HG03280 (cell line): ENCODE data around the gene MICOS13.
"Not testable (repeated sequence)": the region's sequence is repeated elsewhere in the genome, so short reads cannot be mapped to it uniquely, and the experiment has no call there.

ENCODE experiments used
- ATAC-seq: cut with Tn5 transposase; IDR thresholded peaks from one replicate; pipeline ENCODE4 v1.9.1; 2021; ENCODE audit warnings: mild to moderate bottlenecking, moderate library complexity; ENCODE audit not compliant: unreplicated experiment

MICOS13 gene

DNA sequence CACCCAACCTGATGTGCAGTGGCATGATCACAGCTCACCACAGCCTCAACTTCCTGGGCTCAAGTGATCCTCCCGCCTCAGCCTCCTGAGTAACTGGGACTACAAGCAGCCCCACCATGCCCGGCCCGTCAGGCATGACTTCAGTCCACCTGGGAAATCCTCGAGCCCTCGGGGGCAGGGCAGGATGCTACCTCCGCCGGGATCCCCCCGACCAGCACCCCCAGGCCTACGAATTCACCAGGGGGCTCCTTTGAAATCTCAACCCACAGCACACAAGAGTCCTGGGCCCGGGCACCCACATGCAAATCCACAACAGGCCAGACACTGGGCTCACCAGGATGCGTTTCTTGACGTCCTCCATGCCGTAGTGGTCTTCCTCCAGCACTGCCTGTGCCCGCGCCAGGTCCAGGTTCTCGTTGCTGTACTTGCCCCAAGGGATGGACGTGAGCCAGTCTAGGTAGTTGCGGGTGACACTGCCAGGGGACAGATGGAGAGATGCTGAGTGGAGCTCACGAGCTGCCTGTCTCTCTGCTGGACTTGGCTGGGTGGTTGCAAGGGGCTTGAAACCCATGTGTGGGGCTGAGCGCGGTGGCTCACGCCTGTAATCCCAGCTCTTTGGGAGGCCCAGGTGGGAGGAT, 20.3 kb upstream of the MICOS13 start:
- ATAC-seq: no peak

DNA sequence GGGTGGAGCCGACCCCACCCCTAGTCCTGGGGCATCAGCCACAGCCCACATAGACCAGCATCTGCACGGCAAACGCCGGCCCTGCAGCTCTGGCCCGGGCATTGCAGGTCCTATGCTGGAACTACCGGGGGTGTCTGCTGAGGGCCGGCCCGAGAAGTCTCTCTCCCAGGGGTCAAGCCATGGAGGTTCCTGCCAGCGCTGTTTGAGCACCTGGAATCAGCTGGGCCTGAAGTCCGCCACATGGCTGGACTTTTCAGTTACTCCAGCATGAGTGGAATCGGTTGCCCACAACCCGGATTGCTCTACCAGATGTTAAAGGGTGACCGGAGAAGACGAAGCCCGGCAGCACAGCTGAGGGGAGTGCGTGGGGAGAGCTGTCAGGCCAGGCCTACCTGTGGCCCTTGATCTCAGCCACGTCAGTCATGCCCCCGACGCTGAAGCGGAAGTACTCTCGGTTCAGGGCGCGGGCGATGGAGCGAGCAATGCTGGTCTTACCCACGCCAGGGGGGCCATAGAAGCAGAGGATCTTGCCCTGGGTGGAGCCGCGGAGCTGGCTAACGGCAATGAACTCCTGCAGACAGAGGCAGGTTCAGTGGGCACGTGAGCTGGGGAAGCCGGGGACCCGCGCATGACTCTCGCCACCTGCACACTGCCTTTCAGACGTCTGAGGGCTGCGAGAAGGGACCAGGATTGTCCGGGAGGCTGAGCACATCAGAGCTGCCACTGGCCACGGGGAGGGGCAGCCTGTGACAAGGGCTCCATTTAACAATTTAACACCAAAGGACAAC, 18.5 kb upstream of the MICOS13 start:
- ATAC-seq: no peak

DNA sequence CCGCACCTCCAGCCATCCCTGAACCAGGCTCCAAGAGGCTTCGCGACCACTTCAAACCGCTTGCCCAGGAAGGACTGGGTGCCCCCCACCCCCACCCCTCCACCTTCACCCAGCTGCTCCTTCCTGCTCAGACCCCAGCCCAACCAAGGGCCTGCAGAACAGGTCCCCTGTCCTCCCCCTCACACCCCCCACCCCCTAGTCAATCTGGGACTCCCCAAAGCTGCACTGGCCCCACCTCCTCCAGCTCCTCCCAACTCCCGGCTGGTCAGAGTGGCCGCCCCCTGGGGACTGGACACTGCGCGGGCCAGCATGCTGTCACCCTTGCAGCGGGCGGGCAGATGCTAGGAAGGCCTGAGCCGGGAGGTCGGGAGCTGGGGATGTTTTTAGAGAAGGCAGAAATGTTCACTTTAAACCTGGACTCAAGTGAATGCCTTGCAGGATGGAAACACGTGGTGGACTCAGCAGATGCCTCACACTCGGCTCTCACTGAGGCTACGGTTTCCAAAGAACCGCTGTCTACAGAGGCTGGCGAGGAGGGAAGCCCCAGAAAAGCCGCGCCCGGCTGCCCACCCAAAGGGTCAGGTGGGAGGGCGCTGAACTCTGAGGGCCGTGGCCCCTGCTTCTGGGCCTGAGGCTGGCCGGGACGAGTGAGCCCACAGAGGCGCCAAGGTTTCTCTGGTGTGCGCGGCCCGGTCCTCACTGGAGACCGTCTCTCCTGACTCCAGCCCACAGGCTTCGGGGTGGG, 17.7 kb upstream of the MICOS13 start:
- ATAC-seq: no peak

DNA sequence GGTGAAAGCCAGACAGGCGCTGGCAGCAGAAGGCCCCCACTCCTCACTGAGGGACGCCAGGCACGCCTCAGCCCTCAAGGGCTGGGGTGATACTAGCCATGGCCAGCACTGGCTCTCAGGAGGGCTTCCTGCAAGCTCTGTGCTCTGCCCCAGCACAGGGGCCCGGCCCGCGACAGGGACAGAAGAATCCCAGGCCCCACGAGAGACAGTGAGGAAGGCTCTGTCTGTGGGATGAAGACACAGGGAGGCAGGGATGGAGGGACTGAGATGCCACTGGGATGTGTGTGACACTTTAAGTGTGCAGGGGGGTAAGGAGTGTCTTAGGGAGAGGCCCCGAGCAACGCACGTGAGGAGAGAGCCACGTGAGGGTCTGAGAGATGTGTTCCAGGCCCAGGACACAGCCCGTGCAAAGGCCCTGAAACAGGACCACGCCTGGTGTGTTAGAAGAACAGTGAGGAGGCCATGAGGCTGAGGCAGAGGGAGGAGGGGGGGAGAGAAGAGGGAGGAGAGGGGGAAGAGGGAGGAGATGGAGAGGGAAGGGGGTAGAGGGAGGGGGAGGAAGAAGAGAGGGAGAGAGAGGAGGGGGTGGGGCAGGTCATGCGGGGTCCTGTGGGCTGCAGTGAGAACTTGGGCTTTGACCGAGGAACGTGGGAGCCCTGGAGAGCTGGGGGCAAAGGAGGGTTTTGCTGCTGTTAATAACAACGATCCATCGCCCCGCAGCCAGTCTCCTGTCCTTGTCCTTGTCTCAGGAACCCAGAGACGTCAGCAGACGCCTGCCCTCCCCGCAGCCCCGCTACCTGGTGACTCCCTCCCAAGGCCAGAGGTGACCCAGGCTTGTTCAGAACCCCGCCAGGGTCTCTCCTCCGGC, 16.9 kb upstream of the MICOS13 start:
- no peak for ATAC-seq

DNA sequence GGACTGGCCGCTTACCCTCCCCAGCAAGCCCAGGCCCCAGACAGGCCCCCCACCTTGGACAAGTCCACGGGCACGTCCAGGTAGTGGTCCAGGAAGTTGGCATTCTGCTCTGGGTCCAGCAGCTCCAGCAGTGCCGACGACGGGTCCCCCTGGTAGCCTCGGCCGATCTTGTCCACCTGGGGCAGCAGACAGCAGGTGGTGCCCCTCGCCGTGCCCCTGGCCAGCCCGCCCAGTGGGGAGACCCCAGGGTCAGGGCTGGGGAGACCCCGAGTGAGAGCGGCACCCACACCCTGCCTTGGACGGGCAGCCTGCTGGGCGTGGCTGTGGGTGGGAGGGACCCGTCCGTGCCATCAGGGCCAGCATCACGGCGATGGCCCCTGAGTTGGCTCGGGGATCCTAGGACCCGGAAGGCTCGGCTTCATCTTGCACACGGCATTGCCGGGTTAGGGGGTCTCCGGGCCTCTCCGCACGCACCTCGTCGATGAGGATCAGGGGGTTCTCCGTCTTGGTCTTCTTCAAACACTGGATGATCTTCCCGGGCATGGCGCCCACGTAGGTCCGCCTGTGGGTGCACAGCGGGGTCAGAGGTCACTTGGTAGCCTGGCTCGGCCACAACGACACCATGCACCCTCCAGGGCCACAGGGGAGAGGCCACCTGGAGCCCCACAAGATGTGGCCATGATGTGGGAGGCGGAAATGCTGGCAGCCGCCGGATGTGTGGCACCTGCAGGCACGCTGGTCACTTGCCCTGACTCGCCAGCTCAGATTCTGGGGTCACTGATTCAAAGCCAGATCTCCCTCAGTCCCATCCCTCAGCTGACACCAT, 16.1 kb upstream of the MICOS13 start:
- no peak for ATAC-seq

DNA sequence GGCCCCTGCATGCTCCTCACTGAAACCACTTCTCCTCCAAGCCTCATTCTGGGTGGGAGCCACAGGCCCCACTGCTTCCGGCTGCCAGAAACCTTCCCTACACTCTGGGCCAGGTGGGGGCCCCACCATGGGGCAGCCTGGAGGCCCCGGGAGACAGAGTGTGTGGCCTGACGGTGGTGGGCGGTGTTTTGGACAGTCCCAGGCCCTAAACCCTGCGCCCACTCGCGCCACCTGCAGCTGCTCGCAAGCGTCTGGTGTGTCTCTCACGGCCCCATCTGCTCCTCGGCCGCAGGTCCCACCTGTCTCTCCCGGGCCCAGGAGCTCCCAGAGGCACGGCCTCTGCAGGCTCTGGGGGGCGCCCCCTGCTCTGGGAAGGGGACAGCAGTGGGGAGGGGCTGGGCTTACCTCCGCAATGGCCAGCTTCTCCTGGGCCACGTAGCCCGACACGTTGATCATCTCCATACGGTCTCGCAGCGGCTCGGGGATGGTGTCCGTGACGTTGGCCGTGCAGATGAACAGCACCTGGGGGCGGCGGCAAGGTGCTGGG, 15.4 kb upstream of the MICOS13 start:
- no peak for ATAC-seq

DNA sequence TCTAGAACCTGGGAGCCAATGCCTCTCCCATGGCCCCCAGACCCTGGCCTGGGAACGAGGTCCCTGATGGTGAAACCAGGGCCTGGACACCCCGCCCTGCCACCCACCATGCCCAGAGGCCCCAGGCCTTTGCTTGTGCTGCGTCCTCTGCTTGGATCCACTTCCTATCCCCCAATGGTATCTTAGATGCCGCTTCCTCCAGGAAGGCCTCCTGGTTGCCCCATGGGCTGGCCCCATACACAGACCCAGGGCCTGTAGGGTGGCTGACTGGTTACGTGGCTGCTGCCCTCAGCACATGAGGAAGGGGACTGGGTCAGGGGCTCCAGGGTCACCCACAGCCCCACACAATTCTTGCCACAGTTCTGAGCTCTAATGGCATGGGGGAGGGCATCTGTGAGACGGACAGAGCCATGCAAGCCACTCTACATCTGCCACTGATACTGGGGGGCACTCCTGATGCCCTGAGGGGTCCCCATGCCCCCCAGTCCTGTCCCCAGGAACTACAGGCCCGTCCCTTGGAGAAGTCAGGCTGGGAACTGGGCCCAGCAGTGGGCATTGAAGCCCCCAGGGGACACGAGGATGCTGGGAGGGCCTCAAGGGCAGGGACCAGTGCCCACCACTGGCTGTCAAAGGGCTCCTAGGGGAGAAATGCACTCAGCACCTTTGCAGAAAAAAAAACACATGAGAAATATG, 14.8 kb upstream of the MICOS13 start:
- no peak for ATAC-seq

DNA sequence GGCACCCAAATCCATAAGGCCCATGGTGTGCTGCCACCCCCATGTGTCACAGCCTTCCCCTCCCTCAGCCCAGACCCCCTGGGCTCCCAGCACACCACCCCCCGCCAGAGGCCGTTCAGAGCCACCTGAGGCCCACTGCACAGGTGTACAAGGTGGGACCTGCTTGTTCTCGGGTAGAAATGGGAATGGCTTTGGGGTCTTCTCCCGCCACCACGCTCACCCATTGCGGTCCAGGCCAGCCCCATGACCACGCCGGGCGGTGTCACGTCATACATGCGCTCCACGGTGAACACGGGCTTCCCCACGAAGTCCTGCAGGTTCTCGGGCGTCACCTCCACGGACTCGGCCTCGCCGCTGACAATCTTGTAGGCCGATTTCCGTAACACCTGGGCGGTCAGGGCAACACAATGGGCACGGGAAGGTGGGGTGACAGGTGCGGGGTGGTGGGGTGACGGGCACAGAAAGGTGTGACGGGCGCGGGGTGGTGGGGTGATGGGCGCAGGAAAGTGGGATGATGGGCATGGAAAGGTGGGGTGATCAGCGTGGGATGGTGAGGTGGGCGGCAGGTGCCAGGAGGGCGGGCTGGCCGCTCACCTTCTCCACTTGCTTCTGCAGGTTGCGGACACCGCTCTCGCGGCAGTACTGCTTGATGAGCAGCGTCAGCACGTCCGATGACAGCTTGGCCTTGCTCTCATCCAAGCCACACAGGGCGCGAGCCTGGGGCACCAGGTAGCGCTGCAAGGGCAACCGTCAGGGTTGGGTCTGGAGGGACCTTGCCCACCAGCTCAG, 14.0 kb upstream of the MICOS13 start:
- no peak for ATAC-seq

DNA sequence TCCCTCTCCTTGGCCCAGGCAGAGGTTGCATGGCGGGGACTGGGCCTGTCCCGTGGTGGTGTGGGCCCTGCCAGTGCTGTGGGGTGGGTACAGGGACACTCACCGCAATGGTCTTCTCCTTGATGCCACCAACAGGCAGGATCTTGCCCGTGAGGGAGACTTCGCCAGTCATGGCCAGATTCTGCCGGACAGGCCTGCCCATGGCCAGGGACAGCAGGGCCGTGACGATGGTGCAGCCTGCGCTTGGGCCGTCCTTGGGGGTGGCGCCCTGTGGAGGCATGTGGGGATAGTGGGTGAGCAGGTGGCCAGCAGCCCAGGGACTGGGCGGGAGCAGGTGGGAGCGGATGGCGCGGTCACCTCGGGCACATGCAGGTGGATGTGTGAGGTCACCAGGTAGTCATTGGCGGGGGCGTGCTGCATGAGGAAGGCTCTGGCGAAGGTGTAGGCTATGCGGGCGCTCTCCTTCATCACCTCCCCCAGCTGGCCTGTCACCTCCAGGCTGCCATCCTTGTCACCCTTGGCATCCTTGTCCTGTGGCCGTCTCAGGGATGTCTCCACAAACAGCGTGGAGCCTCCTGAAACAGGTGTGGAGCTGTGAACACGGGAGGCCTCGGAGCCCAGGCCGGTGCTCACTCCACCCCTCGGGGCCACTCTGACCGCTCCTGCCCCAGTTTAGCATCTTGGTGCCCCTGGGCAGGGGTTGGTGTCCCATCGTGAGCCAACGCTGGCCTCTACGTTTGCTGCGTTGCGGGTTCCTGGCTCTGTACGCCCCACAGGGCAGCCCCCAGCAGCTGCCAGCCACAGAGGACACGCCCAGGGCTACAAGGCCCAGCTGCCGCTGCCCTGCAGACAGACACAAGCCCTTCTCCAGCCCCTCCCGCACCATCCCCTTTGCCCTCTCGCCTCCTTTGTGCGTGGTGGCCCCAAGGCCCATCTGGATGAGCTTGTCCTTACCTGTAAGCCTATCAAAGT, 13.2 kb upstream of the MICOS13 start:
- ATAC-seq: no peak

DNA sequence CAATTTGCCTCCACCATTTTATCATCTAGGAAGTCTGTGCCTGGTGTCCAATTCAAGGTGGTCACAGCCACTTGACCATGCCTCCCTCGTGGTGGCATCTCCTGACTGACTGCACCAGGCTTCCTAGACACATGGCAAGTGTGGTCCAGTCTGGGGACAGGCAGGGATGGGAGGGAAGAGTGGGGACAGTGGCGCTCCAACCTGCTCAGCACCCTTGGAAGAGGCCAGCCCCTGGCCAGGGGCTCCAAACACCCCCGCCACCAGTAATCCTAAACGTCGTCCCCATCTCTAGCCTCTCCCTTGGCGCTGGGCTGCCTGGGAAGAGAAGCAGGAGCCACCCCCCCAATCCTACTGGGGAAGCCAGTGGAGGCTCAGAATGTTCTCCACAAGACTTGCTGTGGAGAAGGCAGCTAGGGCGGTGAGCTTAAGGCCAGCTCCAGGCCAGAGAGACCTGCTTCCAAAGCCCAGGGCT, 12.4 kb upstream of the MICOS13 start:
- no peak for ATAC-seq

DNA sequence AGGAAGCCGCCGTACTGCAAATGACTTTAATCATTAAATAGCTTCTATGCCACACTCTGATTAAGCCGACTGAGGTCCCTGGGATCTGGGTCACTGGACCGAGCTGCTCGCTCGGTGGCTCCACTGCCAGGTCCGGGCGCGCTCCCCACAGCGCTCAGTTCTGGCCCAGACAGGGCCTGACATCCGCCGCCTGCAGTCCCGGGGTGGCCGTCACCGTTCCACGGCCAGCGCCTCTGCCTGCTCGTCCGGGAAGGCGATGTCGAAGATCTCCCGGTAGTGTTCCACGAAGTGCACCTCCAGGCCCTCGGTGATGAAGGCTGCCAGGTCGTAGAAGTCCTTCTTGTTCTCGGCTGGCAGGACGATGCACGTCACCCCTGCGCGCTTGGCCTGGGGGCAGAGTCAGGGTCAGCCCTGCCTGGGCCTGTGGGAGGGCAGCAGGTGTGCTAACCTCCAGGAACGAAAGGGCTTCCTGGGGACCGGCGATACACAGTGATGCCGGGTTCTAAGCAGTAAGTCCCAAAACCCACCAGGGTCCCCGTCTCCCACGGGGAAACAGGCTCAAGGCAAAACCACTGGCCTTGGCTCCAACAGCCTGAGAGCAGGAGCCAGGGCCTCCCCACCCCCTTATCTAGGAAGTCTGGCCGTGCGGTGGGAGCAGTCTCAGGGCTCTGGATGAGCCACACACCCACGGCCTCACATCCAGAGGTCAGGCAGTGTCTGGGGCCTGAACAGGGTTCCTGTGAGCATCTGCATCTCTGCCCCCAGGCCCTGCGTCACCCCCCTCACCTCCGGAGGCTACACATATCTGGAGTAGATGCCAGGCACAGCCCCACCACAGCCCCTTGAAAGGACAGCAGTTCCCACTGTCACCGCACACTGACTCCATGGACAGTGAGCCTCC, 11.8 kb upstream of the MICOS13 start:
- no peak for ATAC-seq

DNA sequence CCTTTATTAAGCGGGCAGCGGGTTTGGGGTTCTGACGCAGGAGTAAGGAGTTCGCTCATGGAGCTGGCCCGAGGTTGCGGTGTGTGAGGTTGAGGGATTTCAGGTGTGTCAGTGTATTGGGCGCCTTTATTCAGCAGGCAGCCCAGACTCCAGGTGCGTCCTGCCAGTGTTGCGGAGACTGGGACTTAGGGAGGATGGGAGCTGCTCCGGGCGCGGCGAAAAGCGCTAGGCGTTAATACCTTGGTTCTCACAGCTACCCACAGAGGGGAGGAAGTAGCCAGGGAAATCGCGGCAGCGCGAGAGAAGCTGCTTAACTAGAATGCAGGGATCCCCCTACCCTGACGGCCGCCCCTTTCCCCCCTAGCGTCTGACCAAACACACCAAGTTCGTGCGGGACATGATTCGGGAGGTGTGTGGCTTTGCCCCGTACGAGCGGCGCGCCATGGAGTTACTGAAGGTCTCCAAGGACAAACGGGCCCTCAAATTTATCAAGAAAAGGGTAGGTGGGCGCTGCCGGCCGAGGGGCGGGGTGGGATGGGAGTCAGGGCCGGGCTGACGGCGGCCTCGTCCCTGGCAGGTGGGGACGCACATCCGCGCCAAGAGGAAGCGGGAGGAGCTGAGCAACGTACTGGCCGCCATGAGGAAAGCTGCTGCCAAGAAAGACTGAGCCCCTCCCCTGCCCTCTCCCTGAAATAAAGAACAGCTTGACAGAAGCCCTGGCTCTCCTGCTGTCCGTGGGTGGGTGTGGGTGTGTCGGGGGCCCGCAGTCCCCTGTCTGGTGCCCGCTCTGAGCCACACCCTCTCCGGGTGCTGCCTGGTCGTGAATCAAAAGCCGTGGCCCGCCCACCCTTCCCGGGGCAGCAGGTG, 10.9 kb upstream of the MICOS13 start:
- no peak for ATAC-seq

DNA sequence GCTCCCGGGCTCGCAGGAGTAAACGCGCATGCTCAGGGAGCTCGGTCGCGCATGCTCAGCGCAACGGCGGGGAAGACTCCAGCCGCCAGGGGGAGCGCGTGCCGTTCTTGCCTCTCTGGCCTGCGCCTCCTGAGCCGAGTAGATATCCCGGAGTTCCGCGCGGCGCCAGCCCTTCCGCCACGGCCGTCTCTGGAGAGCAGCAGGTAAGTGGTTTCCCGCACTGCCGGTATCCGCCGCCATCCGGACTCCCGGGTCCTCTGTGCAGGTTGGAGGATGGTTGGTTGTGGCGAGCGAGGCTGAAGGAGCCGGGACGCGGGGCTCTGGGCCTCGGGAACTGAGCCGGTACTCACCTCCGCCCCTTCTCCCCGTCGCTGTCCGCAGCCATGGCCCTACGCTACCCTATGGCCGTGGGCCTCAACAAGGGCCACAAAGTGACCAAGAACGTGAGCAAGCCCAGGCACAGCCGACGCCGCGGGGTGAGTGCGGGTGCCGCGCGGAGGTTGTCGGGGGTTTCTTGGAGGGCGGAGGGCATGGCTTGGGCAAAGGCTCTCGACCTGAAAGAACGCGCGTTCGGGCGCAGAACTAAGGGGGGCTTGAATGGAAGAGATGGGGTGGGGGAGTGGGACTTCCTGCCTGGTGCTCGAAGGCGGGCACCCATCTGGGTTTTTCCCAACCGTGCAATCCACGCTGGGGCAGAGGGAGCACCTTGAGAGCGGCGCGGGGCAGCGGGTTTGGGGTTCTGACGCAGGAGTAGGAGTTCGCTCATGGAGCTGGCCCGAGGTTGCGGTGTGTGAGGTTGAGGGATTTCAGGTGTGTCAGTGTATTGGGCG, 10.0 kb upstream of the MICOS13 start, which contains the start of gene RPL36:
RPL36 (plus strand) TSS at position 171 of the 830 bp plus-strand sequence; CDS start at position 384, 213 bp downstream.
- peak; percentile 46 for ATAC-seq

DNA sequence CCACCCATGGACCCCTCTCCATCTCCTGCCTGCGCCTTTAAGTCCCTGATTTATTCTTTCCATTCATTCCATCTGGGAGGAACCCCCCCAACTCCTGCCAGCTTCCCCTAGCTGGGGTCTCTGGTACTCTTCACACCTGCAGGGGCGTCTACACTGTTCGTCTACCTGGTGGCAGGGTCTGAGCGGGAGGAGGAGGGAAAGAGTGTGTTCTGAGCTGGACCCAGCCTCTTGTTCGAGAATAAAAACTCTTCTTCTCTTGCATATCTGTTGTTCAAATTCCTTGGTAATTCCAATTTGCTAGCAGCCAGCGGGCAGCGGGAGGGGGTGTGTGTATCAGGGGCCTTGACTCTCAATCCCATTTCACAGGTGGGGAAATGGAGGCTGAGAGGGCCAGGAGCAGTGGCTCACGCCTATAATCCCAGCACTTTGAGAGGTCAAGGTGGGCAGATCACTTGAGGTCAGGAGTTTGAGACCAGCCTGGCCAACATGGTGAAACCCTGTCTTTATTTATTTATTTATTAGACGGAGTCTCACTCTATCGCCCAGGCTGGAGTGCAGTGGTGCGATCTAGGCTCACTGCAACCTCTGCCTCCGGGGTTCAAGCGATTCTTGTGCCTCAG, 8.1 kb upstream of the MICOS13 start:
- not testable (repeated sequence) for ATAC-seq
